Loucy (cell line): ENCODE data around the gene COL26A1.

Source experiments
- EZH2phosphoT487 ChIP-seq: fragments of 200-600 bp; IDR thresholded peaks from 2 replicates; pipeline ENCODE4 v1.6.1; 2018; ENCODE audit warnings: antibody characterized with exemption, mild to moderate bottlenecking, moderate library complexity, borderline replicate concordance
- TF ChIP-seq, protein P1 (sequence below): fragments of 200-600 bp; sonication (generic); conservative IDR thresholded peaks from 2 replicates; pipeline ENCODE4 v1.5.1; 2014; ENCODE audit warnings: mild to moderate bottlenecking, antibody characterized with exemption, low read length

DNA sequence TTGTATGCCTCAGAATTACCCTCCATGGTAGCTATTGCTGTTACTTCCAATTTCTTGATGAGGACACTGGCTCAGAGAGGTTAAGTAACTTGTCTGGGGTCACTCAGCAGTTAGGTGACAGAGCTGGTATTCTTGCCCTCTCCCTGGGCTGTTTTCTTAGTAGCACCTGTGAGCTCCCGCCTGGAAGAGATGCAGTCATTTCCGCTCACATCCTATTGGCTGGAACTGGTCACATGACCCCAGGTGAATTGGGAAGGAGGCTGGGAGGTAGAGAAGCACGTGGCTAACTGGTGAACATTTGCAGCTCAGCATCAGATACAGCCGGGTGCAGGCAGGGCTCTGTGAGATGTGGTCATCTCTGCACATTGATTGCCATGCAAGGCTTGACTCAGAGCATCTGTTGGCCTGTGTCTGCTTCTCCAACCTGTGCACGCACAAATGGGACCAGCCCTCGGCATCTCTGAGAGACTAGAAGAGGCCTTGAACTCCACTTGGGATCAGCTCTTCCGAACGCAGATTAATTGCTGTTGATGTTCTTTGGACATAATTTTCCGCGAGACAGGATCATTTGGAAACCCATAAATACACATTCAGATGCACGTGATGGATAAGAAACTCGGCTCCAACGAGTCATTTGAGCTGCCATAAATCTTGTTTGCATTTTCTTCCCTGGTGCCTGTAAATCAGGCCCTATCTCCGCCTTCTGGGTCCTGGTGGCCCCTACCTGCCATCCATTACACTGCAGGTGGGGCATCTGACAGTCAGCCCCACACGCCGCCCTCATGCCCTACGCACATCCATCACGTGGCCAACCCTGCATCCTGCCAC is 223.6 kb downstream of the COL26A1 start:
- TF ChIP-seq, protein P1, sequence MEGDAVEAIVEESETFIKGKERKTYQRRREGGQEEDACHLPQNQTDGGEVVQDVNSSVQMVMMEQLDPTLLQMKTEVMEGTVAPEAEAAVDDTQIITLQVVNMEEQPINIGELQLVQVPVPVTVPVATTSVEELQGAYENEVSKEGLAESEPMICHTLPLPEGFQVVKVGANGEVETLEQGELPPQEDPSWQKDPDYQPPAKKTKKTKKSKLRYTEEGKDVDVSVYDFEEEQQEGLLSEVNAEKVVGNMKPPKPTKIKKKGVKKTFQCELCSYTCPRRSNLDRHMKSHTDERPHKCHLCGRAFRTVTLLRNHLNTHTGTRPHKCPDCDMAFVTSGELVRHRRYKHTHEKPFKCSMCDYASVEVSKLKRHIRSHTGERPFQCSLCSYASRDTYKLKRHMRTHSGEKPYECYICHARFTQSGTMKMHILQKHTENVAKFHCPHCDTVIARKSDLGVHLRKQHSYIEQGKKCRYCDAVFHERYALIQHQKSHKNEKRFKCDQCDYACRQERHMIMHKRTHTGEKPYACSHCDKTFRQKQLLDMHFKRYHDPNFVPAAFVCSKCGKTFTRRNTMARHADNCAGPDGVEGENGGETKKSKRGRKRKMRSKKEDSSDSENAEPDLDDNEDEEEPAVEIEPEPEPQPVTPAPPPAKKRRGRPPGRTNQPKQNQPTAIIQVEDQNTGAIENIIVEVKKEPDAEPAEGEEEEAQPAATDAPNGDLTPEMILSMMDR: no peak
- no peak for TF ChIP-seq EZH2phosphoT487
